GM19438 (cell line): ENCODE measurements around the gene B4GALNT4.
"Not testable (repeated sequence)": the region's sequence is repeated elsewhere in the genome, so short reads cannot be mapped to it uniquely, and the experiment has no call there.

Experiments
- ATAC-seq: cut with Tn5 transposase; IDR thresholded peaks from one replicate; pipeline ENCODE4 v1.9.1; 2021; ENCODE audit warnings: low read depth; ENCODE audit not compliant: unreplicated experiment

B4GALNT4 gene

DNA sequence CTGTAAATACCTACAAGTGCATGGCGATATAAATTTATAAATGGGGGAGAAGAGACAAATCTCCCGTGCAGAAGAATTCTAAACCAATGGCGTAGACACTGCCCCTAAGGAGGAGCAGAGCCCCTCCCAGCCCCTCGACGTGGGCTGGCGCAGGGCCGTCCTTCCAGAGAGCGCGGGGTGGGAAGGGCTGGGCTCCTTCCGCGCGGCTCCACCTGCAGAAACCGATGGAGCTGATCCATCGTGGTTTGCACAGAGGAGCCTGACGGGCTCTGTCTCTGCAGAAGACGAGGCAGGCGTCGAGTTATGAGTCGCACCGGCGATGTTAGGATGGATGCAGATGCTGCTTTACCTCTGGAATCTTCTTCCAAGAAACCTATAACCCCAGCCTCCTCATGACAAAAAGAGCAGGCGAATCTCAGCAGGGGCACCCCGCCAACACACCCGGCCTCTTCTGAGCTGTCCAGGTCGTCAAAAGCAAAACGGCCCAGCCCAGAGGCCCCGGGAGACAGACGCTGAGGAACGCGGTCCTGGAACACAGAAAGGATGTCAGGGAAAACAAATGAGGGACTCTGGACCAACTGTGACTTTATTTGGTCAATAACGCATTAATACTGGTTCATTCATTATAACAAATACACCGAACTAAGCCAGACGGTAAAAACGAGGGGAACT, 11.0 kb upstream of the B4GALNT4 start:
- ATAC-seq: no peak

DNA sequence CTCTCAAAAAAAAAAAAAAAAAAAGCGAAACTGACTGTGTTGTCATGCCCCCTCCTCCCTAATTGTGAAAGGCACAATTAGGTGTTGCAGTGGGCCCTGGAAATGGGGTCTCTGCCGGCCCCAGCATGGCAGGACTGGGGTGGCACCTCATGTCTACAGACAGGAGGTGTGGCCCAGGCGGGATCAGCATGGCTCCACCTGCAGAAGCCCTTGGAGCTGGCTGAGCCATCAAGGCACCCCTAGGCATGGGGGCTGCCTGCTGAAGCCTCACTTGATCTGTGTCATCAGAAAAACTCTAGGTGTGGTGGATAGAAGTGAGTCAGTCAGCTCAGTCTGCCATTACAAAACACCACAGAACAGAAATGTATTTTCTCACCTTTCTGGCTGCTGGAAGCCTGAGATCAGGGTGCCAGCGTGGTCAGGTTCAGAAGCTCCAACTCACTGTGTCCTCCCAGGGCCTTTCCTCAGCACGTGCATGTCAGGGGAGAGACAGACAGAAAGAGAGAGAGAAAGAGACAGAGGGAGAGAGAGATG, 10.1 kb upstream of the B4GALNT4 start:
- ATAC-seq: no peak

DNA sequence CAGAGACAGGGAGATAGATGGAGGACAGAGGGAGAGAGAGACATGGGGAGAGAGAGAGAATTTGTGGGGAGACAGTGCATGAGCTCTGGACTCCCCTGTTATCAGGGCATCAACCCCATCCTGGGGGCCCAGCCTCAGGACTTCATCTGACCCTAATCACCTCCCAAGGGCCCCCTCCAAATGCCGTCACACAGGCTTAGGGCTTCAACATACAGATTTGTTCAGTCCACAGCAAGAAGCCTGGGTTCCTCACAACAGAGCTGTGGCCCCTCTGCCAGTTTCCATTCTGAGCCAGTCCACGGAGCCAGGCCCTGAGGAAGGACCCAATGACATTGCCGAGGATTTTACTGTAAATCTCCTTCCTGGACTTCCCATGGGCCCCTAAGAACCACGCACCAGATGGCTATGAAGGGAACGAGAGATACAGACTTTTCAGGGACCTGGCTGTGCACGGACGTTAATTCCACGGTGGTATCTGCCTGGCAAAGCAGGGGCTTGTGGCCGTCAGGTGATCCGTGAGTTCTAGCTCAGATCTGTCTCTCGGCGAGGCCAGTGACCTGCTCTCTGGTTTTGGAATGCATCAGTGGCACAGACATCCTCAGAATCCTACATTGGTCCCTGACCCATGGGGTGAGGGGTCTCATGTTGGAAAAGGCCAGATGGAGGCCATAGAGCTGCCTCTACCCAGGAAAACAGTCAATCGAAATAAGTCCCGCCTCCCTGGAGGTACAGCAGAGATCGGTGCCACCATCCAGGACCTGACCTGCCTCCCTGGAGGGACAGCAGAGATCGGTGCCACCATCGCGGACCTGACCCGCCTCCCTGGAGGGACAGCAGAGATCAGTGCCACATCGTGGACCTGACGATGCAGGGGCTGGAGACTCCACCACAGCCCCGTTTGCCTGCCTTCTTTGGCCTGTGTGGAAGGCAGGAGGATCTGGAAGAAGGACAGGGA, 8.7 kb upstream of the B4GALNT4 start:
- ATAC-seq: no peak

DNA sequence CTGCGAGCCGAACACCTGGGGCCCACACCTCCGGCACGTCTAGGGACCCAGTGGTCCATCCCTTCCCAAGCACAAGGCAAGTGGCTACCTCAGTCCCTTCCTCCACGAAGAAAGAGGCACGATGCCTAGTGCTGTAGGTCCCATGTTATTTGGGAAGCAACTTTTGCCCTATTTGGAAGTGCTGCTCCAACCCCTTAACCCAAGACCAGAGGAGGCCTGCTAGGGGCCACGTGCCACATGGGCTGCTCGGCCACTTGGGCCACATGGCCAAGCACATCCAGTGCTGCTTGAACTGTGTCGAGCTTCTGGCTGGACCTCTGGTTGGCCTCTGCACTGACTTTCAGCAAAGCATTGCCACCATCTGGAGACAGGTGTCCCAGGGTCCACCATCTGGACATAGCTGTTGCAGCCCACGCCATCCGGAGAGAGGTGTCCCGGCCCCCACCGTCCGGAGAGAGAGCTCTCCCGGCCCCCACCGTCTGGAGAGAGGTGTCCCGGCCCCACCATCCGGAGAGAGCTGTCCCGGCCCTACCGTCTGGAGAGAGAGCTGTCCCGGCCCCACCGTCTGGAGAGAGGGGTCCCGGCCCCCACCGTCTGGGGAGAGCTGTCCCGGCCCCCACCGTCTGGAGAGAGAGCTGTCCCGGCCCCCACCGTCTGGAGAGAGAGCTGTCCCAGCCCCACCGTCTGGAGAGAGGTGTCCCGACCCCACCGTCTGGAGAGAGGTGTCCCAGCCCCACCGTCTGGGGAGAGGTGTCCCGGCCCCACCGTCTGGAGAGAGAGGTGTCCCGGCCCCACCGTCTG, 6.5 kb upstream of the B4GALNT4 start:
- no peak for ATAC-seq

DNA sequence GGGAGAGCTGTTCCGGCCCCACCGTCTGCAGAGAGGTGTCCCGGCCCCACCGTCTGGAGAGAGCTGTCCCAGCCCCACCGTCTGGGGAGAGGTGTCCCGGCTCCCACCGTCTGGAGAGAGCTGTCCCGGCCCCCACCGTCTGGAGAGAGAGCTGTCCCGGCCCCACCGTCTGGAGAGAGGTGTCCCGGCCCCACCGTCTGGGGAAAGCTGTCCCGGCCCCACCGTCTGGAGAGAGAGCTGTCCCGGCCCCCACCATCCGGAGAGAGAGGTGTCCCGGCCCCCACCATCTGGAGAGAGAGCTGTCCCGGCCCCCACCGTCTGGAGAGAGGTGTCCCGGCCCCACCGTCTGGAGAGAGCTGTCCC, 5.9 kb upstream of the B4GALNT4 start:
- ATAC-seq: not testable (repeated sequence)

DNA sequence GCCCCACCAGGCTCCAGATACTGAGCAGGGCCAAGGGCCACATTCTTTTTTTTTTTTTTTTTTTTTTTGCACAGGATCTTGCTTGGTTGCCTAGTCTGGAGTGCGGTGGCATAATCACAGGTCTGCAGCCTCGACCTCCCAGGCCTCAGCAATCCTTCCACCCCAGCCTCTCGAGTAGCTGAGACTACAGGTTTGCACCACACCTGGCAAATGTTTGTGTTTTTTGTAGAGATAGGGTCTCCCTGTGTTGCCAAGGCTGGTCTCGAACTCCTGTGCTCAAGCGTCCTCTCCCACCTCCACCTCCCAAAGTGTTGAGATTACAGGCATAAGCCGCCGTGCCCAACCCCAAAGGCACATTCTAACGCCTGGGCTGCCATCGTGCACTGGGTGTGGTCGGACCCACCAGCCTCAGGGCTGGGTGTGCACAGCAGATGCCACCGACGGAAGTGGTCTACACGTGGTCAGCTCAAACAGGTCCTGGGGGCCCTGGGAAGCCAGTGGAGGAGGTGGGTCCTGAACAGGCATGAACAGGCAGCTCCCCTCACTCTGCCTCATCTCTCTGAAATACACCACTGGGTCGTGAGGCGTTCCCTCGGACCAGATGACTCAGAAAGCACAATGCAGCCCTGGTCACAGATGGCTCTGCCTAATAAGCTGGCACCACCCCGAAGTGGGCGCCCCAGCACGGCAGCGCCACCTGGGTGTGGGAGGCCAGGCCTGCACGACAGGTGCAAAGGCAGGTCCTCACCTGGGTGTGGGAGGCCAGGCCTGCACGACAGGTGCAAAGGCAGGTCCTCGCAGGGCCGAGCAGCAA, 5.1 kb upstream of the B4GALNT4 start:
- ATAC-seq: no peak

DNA sequence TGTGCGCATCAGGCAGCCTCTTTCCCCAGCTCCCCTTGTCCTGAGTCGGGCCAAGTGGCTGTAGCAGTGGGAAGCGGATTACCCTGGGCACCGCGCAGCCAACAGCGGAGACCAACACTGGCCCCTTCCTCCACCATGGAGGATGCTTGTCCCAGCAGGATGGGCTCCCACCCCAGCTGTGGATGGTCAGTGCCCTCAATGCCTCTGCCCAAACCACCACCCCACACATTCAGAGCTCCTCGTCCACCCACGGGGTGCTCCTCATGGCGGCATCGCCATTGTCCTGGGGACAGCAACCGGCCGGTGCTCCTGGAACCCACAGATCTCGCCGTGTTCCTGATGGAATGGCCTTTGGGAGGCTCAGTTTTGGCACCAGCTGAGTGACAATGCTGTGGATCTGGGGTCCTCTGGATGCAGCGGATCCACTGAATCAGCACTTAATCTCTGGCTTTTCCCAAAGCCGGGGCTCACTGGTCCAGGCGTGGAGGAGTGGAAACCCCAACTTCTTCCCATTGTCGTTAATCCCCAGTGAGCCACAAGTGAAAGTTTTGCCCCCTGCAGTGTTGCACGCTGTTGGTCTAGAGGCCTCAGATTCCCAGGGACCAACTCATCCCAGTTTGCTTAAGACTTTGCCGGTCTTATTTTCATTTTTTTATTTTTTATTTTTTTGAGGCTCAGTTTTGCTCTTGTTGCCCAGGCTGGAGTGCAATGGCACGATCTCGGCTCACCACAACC, 4.1 kb upstream of the B4GALNT4 start:
- no peak for ATAC-seq

DNA sequence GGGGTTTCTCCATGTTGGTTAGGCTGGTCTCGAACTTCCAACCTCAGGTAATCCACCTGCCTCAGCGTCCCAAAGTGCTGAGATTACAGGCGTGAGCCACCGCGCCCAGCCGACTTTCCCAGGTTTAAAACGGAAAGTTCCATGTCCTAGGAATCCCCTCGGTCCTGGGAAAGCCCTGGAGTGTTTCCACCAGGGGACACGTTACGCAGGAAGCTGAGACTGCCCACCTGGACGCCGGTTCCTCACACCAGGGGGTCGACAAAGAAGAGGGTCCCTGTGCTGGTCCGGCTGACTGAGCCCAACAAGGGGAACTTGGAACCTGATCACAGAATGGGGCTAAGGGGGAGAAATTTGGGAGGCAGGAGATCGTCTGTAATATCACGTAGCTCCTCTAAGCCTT, 3.5 kb upstream of the B4GALNT4 start:
- no peak for ATAC-seq

DNA sequence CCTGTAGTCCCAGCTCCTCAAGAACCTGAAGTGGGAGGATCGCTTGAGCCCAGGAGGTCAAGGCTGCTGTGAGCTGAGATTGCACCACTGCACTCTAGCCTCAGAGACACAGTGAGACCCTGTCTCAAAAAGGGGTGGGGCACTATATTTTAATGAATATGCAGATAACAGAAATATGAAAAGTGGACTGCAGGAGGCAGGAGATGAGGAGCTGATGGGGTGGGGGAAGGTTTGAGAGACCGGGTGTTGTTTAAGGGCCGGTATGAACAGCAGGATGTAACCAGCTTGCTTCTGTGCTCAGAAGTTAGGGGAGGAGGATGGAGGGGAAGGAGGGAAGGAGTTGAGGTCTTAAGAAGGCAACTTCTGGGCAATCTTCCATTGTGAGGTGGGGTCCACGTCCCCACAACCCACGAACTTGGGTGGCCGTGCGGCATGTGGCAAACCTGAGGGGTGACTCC, 1.3 kb upstream of the B4GALNT4 start:
- no peak for ATAC-seq

DNA sequence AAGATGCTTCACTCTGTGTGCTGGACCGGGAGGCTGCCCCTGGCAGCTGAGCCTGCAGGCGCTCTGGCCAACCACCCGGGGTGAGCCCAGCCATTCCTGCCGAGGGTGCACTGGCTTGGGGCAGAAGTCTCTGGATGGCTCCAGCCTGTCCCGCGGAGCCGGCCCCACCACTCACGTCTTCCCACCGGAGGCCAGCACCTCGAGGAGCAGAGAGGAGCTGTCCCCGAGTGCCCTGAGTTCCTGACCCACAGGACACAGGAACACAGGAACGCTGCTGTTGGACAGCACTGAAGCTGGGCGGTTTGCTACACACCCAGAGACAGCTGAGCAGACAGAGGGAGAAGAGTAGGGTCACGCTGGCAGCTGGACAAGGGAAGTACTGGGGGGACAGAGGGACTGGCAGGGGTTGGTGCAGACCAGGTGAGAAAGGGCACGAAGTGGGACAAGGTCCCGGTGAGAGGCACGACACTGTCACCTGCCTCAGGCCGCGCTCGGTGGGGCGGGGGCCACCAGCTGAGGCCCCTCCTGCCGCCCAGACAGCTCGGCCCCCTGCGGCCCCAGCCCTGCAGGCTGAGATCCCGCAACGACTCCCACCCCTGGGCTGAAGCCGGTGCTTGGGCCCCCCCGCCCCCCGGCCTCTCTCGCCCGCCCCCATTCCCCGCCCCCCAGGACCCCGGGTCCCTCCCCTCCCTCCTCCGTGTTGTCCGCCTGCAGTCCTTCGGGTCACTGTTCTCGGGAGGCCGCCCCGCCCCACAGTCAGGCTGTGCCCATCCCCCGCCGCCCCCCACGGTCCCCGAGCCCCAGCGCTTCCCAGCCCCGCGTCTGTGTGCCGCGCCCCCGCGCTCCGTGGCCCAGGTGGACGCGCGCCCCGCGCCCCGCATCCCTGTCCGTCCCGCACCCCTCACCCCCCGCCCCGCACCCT, 624 bp upstream of the B4GALNT4 start:
- ATAC-seq: no peak

DNA sequence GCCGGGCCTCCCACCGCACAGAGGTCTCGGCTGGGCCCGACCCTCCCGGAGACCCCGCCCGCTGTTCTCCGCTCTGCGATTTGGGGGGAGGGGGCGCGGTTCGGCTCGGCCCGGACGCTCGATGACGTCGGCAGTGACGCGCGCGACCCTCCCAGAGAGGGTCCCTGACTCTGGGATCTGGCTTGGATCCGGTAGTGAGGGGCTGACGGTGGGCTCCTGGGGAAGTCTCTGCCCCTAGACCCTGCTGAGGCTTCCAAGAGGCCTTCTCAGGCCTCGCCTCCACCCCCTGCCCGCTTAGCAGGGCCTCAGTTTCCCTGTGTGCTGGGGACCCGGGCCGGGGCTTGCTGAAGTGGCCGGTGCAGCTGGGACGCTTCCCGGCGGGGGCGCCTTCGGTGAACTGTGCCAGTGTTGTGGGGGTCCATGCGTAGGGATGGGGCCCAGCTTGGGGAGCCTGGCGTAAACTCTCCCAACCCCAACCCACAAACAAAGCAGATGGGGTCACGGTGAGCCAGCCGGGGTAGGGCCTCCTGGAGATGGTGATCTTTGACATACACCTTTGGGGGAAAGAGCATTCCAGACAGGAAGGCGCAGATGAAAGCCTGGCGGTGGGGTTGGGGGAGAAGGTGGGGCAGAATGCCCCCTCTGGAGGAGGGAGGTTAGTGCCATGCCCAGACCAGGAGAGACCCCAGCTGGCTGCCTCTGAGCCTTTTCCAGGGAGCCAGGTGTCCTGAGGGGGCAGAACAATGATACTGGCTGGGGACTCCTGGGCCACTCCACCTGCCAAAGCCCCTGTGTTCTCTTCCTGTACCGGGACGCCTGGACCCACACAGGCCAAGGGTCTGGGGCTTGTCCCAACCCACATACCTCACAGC, 1.0 kb downstream of the B4GALNT4 start:
- no peak for ATAC-seq

DNA sequence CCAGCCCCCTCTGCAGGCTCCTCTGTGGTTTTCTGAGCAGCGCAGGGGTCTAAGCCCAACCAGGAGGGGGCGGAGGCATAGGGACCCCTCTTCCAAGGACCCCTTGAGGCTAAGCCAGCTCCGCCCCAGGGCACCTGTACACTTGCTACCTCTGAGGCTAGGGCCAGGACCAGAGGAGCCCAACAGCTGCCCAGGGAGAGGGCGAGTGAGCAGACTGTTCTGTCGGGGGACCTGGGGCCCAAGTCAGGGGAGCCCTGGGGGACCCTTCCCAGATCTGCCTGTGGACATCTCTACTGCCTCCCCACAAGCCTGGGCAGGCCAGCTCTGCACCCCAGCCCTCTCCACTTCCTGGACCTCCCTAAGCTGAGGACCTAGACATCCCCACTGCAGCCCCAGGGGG, 1.8 kb downstream of the B4GALNT4 start:
- no peak for ATAC-seq

DNA sequence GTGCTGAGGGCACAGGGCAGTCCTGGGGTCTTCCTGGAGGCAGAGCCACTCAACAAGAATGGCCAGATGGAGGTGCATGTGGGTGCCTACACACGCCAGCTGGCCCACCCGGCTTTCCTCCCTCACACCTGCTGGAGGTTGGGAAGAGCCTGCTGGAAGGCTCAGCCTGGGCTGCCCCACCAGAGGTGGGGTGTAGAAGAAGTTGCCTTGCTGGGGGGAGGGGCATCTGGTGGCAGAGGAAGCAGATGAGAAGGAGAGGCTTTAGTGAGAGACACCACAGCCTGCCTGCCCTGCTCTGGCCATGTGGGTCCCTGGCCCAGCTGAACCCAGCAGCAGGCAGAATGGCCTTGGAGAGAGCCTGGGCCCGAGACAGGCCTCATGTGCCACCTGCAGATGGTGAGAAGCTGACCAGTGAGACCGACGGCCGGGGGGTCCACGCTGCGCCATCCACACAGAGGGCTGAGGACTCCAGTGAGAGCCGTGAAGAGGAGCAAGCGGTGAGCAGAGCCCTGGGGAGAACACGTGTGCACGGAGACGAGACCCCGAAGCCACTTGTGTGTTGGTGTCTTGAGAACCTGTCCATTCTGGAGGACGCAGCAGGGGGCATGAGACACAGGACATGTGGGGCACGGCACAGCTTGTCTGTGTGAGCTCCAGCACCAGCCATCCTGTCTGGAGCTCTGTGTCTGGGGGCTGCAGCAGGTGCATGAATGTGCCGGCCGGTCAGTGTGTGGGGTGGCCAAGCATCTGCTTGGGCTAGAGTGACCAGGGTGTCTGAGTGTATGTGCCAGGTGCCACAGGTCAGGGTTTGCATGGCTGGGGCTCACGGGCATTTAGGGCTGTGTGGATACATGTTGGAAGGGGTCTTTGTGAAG, 2.7 kb downstream of the B4GALNT4 start:
- ATAC-seq: no peak

DNA sequence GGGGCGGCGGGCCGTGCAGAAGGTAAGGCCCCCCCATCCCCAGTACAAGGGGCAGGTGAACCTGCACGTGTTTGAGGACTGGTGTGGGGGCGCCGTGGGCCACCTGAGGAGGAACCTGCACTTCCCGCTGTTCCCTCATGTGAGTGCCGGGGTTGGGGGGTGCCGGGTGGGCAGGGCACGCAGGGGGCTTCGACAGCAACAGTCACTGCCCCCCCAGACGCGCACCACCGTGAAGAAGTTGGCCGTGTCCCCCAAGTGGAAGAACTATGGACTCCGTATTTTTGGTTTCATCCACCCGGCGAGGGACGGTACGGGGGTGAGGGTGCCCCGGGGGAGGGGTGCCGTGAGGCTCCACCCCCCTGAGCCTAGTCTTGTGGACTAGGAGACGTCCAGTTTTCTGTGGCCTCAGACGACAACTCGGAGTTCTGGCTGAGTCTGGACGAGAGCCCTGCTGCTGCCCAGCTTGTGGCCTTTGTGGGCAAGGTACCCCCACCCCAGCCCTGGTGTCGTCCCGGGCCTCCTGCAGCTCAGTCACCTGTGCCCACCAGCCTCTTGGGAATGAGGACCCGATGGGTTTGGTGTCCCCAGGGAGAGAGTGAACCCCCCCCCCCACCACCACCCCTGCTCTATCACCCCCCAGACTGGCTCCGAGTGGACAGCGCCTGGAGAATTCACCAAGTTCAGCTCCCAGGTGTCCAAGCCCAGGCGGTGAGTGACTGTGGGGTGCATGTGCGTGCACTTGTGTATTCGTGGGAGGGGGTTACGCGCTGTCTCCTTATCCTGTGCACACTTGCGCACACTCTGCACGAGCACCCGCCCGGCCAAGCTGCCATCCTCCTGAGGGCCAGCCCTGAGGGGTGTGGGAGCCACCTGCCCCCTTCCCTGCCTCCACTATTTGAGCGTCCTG, 3.8 kb downstream of the B4GALNT4 start:
- no peak for ATAC-seq
